ENCODE data around the gene BCKDHB.

DNA sequence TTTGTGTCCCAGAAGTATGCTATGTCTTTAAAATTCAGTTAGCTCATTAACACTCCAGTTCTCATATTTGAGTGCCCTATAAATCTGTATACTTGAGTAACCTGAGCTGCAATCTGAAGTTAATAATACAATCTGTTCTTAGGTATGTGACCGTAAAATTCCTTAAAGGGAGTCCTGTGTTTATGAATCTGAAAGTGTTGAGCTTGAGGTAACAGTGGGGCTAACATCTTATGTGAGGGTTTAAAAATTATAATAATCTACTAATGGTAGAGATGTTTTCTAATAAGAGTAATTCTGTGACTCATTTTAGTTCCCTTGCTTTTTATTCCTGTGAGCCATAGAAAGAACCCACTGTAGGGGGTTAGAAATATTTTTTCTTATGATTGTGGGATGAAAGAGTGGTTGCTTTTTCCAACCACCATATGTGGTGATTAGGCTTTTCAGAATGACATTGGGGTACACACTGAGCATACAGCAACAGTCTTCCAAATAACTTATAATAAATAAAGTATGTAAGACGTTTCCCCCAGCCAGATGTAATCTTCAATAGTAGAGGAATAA, 121.2 kb downstream of the BCKDHB start:
- TF ChIP-seq CTCF (IDR thresholded peaks at IDR 0.05), result no peak
- no peak for TF ChIP-seq HDAC2 (IDR thresholded peaks at IDR 0.05)
- no peak for TF ChIP-seq MAFK (IDR thresholded peaks at IDR 0.05; ENCODE audit: partially characterized antibody)
- no peak for TF ChIP-seq POLR2A (IDR thresholded peaks at IDR 0.05; ENCODE audit: low read length)
- TF ChIP-seq USF2 (IDR thresholded peaks at IDR 0.05), result no peak
- TF ChIP-seq MAZ (IDR thresholded peaks at IDR 0.05; ENCODE audit: borderline replicate concordance, low read depth, low read length), result no peak
- no peak for TF ChIP-seq HOXB13 (CRISPR knock-in tag; IDR thresholded peaks at IDR 0.05; ENCODE audit: low read depth)
- TF ChIP-seq RAD21 (conservative IDR thresholded peaks at IDR 0.05 in 1 of 2, IDR thresholded peaks at IDR 0.05 in 1 of 2), result no peak
- TF ChIP-seq MAX (IDR thresholded peaks at IDR 0.05), result no peak
- TF ChIP-seq, protein P1, sequence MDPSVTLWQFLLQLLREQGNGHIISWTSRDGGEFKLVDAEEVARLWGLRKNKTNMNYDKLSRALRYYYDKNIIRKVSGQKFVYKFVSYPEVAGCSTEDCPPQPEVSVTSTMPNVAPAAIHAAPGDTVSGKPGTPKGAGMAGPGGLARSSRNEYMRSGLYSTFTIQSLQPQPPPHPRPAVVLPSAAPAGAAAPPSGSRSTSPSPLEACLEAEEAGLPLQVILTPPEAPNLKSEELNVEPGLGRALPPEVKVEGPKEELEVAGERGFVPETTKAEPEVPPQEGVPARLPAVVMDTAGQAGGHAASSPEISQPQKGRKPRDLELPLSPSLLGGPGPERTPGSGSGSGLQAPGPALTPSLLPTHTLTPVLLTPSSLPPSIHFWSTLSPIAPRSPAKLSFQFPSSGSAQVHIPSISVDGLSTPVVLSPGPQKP (IDR thresholded peaks at IDR 0.05; ENCODE audit: low read depth, low read length), result no peak
- no peak for TF ChIP-seq EP300 (IDR thresholded peaks at IDR 0.05)

Measured in A549 (cell line).